NT2/D1 (cell line): ENCODE measurements around the gene ATP5PO.

ENCODE experiments used
- SUZ12 ChIP-seq: IDR thresholded peaks from 2 replicates; pipeline ENCODE4 v1.6.1; 2011; ENCODE audit not compliant: insufficient read length, insufficient read depth; ENCODE audit errors: extremely low read depth
- YY1 ChIP-seq: IDR thresholded peaks from 2 replicates; pipeline ENCODE4 v1.6.1; 2011; ENCODE audit not compliant: insufficient read length, insufficient read depth
- ZNF274 ChIP-seq: IDR thresholded peaks from 2 replicates; pipeline ENCODE4 v1.6.1; 2011; ENCODE audit warnings: mild to moderate bottlenecking, low read depth, low read length

- TF ChIP-seq SUZ12 (no peak), YY1 (no peak), ZNF274 (no peak)
Observed at GRCh38 chr21:33948096-33948950, 32.7 kb upstream of the ATP5PO start.
